HG03520 (cell line): ENCODE results near the gene TCTA.

Source experiments
- ATAC-seq: cut with Tn5 transposase; IDR thresholded peaks from one replicate; pipeline ENCODE4 v1.9.1; 2021; ENCODE audit warnings: mild to moderate bottlenecking, moderate library complexity; ENCODE audit not compliant: unreplicated experiment

The TCTA gene

GRCh38 chr3:49410066-49410845 lies 2.0 kb upstream of the TCTA start:
- ATAC-seq = no peak

DNA sequence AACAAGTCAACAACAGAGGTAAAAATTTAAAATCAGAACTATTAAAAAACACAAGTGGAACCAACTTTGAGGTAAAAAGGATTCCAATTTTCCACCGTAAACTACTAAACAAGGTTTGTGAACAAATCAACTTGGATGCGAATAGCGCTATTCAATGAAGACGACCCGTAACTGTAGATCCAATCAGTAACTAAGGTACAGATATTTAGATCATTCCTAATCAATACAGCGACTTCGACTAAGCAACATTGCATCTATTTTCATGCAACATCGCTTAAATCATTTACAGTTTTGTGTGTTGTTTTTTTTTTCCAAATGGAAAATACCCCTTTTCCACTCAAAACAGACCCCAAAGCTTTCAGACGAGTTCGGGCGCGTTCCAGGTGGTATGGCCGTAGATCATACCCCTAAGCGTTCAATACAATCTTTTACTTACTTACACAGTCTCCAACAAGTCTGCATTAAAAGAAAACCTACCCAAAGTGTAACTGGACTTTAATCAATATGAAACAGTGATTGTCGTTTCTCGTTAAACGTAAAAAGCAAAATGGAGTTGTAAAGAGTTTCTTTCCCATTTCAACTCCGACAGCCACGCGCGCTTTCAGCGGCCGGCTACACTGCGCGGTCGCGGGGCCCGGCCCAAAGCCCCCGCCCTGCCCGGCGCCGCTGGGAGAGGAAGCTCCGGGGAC lies 1.2 kb upstream of the TCTA start:
- no peak for ATAC-seq

DNA sequence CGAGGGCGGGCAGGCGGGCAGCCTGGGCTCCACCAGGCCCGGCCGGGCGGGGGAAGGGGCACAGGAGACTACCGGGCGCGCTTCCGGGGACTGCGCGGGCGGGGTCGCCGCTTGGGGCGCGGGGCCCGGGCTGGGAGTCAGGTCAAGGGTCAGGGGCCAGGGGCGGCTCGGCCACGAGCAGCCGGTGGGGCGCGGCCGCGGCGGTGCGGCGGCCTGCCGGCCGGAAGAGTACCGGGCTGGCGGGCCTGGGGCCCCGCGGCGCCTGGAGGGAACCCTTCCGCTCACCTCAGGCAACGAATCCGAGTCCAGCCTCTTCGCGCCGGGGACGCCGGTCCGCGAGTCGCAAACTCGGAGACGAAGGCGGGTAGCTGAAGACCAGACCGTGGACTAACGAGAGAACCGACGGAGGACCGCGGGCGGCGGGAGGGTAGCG lies 672 bp upstream of the TCTA start:
- peak; percentile 13 for ATAC-seq

DNA sequence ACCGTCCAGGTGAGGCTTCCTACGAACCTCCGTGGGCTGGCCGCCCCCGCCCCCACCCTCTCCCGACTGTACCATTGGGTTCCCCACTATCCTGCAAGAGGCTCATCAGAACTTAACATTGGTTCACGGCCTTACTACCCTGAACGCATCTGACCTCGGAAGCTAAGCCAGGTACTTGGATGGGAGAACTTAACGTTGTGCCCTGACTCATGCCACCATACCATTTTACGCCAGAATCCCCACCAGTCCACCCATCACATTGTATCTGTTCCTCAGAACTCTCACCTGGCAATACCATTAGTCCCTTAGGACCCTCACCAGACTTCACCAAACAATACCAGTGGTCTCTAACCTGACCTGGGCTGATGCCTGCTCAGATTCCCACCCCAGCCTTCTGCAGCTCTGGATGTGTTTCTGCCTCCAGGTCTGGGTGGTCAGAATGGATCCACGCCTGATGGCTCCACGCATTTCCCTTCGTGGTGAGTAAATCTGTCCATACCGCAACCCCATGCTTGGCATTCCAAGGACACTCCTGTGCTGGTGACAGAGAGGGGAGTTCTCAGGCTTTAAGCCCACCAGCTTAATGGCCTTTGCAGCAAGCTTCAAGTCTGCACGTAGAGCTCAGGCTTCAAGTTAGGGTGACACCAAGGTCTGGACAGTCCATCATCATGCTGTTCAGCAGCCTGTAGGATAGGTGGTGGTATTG lies 562 bp downstream of the TCTA start:
- no peak for ATAC-seq

DNA sequence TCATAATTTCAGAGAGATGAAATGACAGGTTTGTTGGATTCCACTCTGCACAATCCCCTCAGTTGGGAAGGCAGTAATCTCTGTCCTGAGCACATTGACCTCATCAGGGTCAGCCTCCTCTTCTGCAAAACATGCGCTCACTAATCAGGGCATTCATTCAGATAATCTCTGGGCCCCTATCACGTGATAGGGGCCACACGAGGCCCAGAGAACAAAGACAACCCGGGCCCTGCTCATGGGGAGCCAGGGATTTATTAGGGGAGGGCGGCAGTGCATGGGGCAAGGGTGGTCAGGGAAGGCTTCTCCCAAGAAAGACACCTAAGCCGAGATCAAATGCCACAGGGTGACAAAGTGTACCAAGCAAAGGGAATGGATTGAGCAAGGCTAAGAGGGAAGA lies 1.1 kb downstream of the TCTA start:
- no peak for ATAC-seq

DNA sequence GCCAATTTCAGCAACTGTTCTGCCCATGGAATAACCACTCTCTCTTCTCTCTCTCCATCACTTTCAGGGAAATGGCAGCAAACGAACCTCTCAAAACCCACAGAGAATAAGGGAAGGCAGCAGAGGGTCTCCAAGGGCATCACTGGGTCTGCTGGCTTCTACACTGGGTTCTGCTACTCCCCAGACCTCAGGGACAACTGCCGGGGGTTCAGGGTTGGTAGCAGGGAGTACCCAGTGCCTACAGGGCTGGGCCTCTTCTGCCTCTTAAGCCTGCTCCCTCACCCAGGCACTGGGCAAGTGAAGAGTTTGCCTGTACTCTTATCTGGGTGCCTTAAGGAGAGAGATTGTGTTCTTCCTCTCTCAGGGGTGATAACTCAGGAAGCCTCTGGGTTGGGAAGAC lies 2.5 kb downstream of the TCTA start:
- ATAC-seq = no peak

- ATAC-seq = no peak
Observed at GRCh38 chr3:49415931-49416601, 3.8 kb downstream of the TCTA start.

DNA sequence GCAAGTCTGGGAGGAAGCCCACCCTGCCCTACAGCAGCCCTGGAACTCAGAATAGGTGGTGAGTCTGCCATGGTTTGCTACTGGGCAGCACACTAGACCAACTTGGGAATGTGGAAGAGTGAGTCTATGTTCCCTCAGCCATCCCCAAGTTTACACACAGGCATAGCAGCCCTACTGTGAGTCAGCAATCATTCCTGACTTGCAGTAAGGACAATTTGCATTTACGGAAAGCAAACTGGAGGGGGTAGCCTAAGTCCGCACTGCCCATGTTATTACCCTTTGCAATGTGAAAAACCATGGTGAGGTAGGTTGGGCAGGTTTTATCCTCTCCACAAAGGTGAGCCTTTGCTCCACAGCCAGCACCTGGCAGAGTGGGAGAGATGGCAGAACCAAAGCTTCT lies 4.6 kb downstream of the TCTA start:
- no peak for ATAC-seq

- no peak for ATAC-seq
Observed at GRCh38 chr3:49417516-49418120, 5.4 kb downstream of the TCTA start.

- no peak for ATAC-seq
Observed at GRCh38 chr3:49421890-49422378, 9.7 kb downstream of the TCTA start.

DNA sequence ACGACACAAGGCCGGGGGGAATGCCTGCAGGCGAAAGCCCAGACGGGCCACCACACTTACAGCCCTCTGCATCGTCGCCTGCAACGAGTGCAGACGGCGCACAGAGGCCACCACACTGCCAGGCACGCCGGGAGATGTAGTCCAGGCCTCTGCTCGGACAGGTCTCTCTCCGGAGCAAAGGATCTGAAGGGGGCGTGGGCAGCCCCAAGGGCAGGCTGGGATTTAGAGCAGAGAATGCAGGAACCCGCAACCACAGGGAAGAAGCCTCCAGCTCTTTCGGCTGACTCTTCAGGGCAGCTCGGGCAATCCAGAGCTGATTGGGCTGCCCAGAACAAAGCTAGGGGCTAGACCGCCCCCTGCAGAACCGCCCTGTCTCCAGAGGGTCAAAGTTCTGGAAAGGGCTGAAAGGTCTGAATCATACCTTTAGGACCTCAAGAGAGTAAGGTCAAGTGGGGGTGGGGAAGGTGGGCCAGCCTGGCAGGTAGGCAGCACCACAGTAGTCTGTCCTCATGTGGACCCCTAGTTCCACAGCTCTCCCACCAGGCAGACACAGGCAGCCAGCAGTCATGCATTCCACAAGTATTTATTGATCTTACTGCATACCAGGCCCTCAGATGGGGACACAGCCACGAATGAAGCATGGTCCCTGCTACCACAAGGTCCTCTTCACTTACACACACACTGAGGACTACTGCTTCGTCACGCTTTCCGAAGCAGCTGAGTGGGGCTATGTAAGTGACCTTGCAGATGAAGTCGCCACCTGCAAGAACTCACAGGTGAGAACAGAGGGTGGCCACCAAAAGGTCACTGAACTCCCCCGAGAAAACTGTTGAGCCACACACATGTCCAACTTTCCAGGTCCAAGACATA lies 10.4 kb downstream of the TCTA start, which contains the start of gene AMT:
AMT (minus strand) TSS at position 95 of the 870 bp plus-strand sequence; CDS start at position 72, 23 bp downstream.
- ATAC-seq = no peak

DNA sequence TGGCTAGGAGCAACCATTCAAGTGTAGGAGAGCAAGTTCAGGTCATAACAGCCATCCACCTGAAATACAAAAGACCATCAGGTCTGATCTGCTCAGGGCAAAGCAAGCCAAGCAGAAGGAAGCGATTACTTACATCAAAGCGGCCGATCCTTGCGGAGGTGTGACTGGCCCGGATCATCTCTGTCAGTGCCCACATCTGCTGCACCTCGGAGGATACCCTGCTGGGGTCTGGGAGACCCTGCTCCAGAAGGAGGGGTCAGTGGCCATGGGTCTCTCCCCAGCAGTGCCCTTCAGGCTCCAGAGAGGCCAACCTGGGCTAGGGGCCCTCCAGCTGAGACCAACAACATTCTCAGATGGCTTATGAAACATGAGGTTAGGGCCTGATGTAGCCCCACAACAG lies 12.6 kb downstream of the TCTA start:
- ATAC-seq = no peak

- ATAC-seq = no peak
Observed at GRCh38 chr3:49427586-49427985, 15.4 kb downstream of the TCTA start.

DNA sequence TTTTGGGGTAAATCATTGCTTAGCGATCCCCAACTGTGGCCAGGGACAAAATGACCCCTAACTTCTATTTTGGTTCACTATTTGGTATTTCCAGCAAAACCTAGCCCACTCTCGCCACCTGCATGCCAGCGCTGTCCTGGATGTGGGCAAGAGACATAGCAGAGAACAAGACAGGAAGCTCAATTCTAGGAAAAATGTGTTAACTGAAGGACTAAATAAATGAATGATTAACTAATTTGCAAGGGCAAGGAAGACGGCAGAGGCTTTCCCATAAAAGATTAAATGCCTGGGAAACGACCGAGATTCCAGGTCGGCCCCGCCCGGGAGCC lies 16.5 kb downstream of the TCTA start:
- no peak for ATAC-seq

DNA sequence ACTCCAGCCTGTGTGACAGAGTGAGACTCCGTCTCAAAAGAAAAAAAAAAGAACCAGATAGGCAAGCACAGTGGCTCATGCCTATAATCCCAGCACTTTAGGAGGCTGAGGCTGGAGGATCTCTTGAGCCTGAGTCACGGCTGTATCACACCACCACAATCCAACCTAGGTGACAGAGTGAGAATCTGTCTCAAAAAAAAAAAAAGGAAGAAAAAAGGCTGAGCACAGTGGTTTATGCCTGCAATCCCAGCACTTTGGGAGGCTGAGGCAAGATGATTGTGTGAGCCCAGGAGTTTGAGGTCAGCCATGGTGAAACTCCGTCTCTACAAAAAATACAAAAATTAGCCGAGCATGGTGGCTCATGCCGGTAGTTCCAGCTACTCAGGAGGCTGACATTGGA lies 22.5 kb downstream of the TCTA start:
- no peak for ATAC-seq

DNA sequence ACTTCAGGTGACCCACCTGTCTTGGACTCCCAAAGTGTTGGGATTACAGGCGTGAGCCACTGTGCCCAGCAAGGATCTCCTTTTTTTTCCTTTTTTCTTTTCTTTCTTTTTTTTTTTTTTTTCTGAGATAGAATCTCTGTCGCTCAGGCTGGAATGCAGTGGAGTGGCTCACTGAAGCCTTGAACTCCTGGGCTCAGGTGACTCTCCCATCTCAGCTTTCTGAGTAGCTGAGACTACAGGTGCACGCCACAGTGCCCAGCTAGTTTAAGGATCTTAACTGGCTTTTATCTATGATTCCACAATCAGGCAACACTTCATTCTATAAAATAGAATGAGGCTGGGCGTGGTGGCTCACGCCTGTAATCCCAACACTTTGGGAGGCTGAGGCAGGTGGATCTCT lies 33.2 kb downstream of the TCTA start:
- ATAC-seq = no peak

DNA sequence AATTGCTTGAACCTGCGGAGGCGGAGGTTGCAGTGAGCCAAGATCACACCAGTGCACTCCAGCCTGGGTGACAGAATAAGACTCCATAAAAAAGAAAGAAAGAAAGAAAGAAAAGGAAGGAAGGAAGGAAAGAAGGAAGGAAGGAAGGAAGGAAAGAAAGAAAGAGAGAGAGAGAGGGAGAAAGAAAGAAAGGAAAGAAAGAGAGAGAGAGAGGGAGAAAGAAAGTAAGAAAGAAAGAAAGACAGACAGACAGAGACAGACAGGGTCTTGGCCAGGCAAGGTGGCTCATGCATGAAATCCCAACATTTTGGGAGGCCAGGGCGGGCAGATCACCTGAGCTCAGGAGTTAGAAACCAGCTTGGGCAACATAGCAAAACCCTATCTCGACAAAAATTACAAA lies 41.4 kb downstream of the TCTA start:
- ATAC-seq = no peak

GRCh38 chr3:49454458-49454857 lies 42.2 kb downstream of the TCTA start:
- ATAC-seq = no peak

DNA sequence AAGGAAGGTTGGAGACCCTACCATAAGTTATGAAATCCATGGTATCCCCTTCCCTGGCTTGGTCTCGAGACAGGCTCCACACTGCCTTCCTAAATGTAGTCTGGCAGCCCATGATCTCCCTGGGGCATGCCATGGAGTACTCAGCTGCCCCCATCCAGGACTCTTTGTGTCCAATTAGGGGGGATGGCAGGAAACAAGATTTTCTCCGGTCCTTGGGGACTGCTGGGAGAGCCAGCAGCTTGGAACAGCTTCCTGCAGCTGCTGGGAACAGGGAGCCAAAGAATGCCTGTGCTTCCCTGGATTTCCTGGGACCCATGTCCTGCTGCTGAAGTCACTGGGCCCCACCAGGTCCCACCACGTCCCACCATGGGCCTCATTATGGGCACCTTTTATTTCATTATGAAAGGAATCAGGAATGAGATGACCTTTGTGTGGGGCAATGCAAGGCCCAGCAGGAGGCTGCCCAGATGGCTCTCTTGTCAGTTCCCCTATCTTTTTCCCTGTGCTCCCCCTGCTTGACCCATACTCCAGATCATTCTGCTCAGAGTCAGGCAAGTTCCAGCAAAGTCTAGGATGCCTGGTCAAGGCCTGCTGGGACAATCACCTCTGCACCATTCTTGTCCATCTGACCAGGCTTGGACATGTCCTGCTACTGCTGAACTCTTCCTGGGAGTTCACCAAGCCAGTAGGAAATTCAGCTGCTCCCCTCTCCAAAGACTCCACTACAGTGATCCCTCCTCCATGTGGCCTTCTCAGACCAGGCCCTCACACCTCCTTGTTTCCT lies 42.9 kb downstream of the TCTA start:
- ATAC-seq = no peak
